Measurements from ENCODE around the gene ITPR2. TPM values are rescaled to one million over a fixed set of nuclear protein-coding genes. Genes with fewer than 3 reads are reported as not detected.
"Not testable (repeated sequence)": the region's sequence is repeated elsewhere in the genome, so short reads cannot be mapped to it uniquely, and the experiment has no call there.

The ITPR2 gene
- total and polyA plus RNA-seq, 2 of the 8 experiments (the other 6 are each of a cell fraction or from before 2014, with no cell fraction given): 4.1 to 48.3 TPM

DNA sequence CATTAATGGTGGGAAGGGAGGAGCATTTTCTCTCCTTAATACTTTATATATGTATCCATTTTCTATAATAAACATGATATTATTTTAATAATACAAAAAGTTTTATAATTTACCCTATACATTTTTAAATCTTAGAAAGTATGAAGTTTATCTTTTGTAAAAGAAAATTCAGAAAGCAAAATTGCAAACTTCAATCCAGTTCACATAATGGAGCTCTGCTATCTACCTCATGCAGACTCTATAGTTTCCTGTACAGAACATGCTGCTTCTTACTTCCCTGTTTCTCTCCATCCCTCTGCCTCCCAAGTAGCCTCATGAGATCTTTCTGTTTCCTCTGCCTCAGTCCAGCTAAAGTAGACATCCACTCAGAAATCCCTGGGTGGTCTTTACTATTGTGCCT lies 402.4 kb downstream of the ITPR2 start:
- H2BK120ac ChIP-seq (replicated peaks; ENCODE audit: low read depth, low read length); H2BK20ac ChIP-seq (ENCODE audit: low read length); H3K36me3 ChIP-seq (ENCODE audit: control insufficient read depth in 2 of 4, insufficient read depth in 4 of 4, low read length in 3 of 4); H2BK5ac ChIP-seq (ENCODE audit: low read depth, low read length); H3K4me1 ChIP-seq (replicated peaks in 1 of 4; ENCODE audit: control insufficient read depth in 3 of 4, insufficient read depth in 4 of 4, low read length in 3 of 4); H3K79me2 ChIP-seq (ENCODE audit: control insufficient read depth in 1 of 2, insufficient read depth in 2 of 2, low read length in 2 of 2); H4K91ac ChIP-seq (replicated peaks; ENCODE audit: insufficient read length, low read length); H3K18ac ChIP-seq (ENCODE audit: extremely low read depth, low read length); H3K9me3 ChIP-seq (ENCODE audit: insufficient read depth in 2 of 2, low read depth in 1 of 2, low read length in 1 of 2); H3K4me3 ChIP-seq (ENCODE audit: extremely low read depth in 1 of 4, insufficient read depth in 2 of 4, low read depth in 3 of 4, low read length in 4 of 4); H3K27ac ChIP-seq (ENCODE audit: low read depth, low read length); H2AFZ ChIP-seq (ENCODE audit: low read length); DNase-seq (ENCODE audit: low read depth in 1 of 2, low spot score in 2 of 2); H3K4me2 ChIP-seq (ENCODE audit: insufficient read depth in 1 of 2, low read depth in 2 of 2, low read length in 2 of 2); POLR2A ChIA-PET (ENCODE audit: partially characterized antibody); H3K56ac ChIP-seq (replicated peaks; ENCODE audit: insufficient read length, low read depth, low read length); H4K20me1 ChIP-seq (replicated peaks in 1 of 2; ENCODE audit: control insufficient read depth in 1 of 2, insufficient read depth in 2 of 2, low read length in 2 of 2); H2BK15ac ChIP-seq (ENCODE audit: low read length); H4K8ac ChIP-seq (ENCODE audit: extremely low read depth, insufficient read depth, low read length); H3K23me2 ChIP-seq (ENCODE audit: low read depth, low read length); H3K23ac ChIP-seq (ENCODE audit: insufficient read length); H3K9ac ChIP-seq (replicated peaks in 1 of 4; ENCODE audit: extremely low read depth in 1 of 4, low read depth in 3 of 4, low read length in 3 of 4); H3K14ac ChIP-seq (ENCODE audit: insufficient read length); H3K27me3 ChIP-seq (replicated peaks in 1 of 4; ENCODE audit: control insufficient read depth in 3 of 4, extremely low read depth in 1 of 4, insufficient read depth in 3 of 4, low read length in 3 of 4); FAIRE-seq; H3K79me1 ChIP-seq (ENCODE audit: low read depth, low read length); H2AK5ac ChIP-seq (ENCODE audit: low read depth, low read length); H3K4ac ChIP-seq (replicated peaks; ENCODE audit: insufficient read length, low read depth, low read length); H4K5ac ChIP-seq (ENCODE audit: insufficient read length, low read depth, low read length); H2BK12ac ChIP-seq (ENCODE audit: low read depth, low read length): not testable (repeated sequence)
- CTCF ChIA-PET (ENCODE audit: partially characterized antibody): interaction anchor here (0.8 kb wide), 1 partner anchor 30 kb away, joined by 3 read pairs; no protein-coding TSS in a partner anchor
